ENCODE measurements around the gene CLPTM1L.

DNA sequence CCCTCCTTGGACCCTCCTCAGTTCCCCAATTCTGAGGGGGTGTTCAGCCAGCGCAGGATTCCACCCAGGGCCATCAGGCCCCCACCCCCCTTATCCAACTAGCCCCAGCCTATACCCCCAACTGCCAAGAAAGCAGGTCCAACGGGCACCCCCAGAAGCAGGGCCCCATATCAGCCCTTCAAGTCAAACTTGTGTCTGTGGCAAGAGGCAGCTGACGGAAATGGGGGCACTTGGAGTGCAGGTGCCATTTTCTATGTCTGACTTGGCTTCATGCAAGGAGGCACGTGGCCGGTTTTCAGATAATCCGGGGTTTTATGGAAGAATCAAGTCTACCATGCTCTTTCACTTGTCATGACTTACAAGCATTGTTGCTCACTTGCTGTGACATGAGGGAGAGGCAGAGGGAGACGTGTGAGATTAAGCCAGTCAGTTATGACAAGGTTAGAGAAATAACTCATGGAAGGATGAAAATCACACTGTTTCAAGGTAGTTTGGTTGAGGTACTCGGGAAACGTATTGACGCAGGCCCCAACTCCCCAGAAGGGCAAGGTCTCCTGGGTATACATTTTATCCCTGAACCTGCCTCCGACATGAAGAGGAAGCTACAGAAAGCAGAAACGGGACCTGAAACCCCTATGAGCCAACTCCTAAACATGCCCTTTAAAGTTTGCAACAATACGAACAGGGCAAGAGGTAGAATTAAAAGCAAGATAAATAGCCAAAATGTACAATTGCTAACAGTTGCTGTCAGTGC is 26.5 kb upstream of the CLPTM1L start:
- TF ChIP-seq MAX (CRISPR knock-in tag; IDR thresholded peaks at IDR 0.05) (no peak), FOSL1 (tag; conservative IDR thresholded peaks at IDR 0.05) (no peak), EZH2 (IDR thresholded peaks at IDR 0.05; ENCODE audit: borderline replicate concordance, low read depth, low read length) (no peak), NR4A1 (CRISPR knock-in tag; IDR thresholded peaks at IDR 0.05) (no peak), NR4A1 (tag; IDR thresholded peaks at IDR 0.05) (no peak)

Data from K562 (cell line).